HG03469 (cell line): ENCODE data around the gene GLMN.

ENCODE experiments used
- ATAC-seq: cut with Tn5 transposase; IDR thresholded peaks from one replicate; pipeline ENCODE4 v1.9.1; 2021; ENCODE audit warnings: mild to moderate bottlenecking, moderate library complexity, moderate number of reproducible peaks; ENCODE audit not compliant: unreplicated experiment

Gene GLMN

DNA sequence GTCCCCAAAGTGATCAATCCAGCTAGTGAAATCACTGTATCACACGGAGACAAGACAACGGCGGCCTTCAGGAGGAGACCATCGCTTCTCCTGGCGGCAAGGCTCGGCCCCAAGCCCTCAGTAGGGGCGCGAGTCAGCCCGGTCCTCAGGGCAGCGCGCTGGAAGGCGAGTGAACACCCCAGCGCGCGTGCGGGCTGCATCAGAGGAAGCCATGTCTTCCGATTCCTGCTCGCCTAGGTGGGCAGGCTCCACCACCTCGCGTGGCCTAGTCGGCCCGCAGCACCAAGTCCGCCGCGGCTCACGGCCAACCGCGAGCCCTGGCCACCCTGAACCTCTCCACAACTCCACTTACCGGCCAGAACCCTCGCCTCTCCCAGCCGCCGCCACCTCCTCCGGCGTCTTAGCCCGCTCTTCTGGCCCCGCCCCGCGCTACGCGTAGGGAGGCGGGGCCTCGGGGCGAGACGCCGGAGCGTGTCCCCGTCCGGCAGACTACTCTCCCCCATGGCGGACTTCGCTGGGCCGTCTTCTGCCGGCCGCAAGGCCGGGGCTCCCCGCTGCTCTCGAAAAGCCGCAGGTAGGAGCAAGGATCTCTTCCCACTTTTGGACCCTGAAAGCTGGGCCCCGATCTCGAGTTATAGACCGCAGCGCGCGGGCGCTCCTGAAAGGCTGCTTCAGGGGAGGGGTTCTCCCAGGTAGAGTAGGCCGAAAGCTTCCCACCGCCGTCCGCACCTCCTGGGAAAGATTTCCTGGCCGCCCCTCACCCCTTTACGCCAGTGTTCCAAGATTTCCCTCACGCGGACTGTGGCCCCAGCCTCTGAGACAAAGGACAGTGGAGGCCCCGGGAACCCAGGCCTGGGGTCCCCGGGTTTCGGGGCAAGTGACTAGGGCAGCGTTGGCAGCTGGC lies at the start of gene GLMN, which contains the start of gene RPAP2:
Gene GLMN (minus strand): TSS at position 415 of the 904 bp plus-strand sequence. CDS start 988 bp downstream, outside the sequence.
Gene RPAP2 (plus strand): TSS at position 487 of the 904 bp plus-strand sequence. CDS start 15 bp downstream, at position 502.
- peak; percentile 89 for ATAC-seq

DNA sequence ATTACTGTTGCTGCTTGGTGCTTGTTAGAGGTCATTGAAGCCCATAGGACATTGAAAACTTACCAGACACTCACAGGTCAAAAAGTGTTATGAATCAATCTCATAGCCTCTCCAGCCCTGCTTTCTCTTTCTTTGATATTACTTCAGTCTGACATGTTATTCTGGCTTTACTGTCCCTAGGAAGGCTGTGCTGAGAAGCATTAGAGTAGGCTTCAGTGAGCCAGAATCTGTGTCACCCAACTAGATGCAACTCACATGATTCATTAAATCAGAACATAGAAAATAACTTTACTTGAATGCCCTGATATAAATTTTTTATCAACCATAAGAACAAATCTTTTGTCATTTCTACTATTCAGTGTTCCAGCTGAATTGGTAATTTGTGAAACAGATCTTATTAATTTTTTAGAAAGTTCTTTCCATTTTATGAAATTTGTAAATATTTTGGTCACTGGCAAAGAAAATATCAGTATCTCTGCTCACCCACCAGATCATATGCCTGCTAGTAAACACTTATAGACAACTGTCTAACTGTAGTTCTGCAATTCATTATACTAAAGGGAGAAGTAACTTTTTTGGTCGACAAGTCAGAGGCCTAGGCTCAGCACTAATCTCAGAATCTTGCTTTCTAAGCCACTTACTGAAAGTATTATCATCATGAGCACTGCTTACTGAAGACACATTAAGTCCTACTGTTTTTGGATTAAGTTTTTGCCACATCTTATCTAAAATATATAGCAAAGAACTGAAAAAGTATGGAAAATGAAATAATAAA lies 48.3 kb upstream of the GLMN start:
- no peak for ATAC-seq

DNA sequence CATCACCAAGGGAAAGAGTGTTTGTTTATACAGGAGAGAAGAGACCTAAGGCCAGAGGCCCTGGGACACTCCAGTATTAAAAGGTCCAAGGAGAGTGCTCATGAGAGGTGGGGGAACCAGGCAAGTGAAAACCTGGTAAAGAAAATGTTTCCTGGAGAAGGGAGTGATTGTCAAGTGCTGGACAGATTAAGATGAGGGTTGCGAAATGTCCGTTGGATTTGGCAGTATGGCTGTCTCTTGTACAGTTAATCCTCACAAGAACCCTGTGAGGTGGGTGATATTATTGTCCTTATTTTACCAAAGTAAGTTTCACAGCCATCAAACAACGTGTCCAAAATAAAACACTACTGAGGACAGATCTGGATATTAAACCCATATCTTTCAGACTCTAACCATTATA lies 44.3 kb upstream of the GLMN start:
- no peak for ATAC-seq

DNA sequence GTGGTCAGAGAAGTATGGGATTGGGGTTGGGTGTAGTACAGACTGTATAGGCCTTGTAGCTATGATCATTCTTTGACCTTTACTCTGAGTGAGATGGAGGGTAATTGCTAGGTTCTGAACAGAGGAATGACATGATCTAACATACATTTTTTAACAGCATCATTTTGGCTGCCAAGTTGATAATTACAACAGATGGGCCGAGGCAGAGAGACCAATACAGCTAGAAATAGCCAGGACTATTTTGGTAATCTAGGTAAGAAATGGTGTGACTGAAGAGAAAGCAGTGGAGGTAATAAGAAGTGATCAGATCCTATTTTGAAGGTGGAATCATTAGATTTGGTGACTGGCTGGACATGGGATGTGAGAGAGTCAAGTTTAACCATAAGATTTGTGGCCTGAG lies 43.6 kb upstream of the GLMN start:
- no peak for ATAC-seq

GRCh38 chr1:92340154-92340553 lies 41.4 kb upstream of the GLMN start:
- no peak for ATAC-seq

- ATAC-seq = no peak
Measured at GRCh38 chr1:92333668-92334067, 34.9 kb upstream of the GLMN start.

DNA sequence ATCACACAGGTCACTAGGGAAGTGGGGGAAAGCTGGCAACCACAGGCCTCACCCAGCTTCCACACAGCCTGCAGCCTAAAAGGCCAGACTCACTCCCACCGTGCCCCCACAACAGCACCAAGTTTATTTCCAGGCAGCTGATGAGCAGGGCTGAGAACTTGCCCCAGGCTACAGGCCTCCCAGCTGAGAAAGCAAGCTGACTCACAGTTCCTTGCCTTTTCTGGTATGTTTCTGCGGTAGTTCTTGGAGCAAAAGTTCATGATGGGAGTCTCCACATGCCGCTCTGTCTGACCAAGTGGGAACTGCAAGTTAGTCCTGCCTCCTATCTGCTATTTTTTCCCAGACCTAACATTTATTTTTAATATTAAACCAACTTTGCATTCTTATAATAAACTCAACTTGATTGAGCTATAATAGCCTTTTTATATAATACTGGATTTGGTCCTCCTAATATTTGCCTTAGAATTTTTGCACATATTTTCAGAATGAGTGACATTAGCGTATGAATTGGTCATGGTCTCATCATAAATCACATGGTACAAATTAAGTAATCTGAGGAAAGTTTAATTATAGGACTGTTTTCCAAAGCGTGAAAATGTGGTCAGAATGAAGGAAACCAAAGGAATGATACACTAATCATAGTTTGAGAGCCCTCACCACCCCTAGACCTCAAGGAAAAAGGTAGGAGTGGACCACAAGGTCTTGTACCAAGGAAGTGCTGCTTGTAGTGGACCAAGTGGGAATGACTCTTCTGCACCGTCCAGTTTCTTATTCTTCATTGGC lies 30.8 kb upstream of the GLMN start:
- ATAC-seq = no peak

DNA sequence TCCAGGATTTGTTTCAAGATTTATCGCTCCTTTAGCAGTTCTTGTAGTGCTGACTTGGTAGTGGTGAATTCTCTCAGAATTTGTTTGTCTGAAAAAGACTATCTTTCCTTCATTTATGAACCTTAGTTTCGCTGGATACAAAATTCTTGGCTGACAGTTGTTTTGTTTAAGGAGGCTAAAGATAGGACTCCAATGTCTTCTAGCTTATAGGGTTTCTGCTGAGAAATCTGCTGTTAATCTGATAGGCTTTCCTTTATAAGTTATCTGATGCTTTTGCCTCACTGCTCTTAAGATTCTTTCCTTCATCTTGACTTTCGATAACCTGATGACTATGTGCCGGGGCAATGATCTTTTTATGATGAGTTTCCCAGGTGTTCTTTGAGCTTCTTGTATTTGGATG lies 29.0 kb upstream of the GLMN start:
- no peak for ATAC-seq

- ATAC-seq = no peak
Measured at GRCh38 chr1:92326681-92327080, 27.9 kb upstream of the GLMN start.

- no peak for ATAC-seq
Measured at GRCh38 chr1:92324784-92325183, 26.0 kb upstream of the GLMN start.

- no peak for ATAC-seq
Measured at GRCh38 chr1:92323473-92324453, 25.0 kb upstream of the GLMN start.

DNA sequence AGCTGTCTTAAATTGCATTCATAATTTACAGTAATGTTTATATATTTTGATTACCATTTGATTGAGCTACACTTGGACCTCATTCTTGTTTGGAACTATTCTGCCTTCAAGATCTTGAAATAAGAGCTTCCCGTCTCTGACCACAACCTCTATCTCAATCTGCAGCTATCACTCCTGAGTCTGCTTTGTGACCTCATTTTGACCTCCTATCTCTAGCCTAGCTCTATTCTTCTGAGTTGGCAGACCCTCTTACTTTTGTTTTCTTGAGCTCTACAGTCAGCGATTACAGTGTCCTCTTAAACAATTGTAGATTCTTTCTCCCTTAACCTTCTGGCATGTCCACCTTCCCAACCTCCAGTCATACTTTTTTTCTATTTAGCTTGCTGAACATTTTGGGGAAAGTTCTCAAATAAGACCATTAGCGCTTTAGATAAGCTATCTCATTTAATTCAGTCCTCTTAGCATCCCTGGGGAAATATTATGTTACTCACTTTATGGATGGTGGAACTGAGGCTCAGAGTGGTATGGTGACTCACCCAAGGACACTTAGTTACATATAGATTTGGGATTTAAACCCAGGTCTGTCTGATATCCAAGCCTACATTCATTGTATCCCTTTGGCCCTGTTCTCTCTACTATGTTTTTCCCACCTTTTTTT lies 19.2 kb upstream of the GLMN start:
- no peak for ATAC-seq

GRCh38 chr1:92315766-92316599 lies 17.2 kb upstream of the GLMN start:
- no peak for ATAC-seq

DNA sequence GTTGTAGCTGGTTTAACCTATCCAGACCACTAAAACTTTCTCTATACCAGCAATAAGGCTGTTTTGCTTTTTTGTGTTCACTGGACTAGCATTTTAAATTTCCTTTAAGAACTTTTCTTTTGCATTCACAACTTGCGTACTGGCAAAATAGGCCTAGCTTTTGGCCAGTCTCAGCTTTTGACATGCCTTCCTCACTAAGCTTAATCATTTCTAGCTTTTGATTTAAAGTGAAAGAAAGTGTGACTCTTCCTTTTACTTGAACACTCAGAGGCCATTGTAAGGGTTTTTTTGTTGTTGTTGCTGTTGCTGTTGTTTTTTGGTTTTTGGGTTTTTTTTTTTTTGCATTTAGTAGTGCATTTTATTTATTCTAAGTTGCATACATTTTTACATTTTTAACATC lies 15.2 kb upstream of the GLMN start:
- ATAC-seq = no peak

DNA sequence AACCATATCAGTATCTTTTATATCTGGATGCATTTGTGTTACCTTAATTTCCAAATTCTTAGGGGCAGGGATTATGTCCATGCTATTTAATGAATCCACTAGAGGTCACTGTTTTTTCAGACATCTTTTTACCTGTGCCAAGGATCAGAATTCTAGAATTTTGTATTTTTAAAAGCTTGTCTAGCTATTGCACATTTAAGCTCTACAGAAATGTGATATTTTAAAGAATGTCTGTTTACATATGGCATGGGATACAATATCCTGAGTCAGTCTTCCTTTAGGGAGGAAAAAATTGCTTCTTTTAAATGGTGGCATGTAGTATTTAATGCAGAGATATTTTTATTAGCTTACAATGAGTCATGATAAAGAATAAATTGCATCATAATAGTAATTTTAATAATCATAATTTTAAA lies 11.4 kb upstream of the GLMN start:
- ATAC-seq = no peak

DNA sequence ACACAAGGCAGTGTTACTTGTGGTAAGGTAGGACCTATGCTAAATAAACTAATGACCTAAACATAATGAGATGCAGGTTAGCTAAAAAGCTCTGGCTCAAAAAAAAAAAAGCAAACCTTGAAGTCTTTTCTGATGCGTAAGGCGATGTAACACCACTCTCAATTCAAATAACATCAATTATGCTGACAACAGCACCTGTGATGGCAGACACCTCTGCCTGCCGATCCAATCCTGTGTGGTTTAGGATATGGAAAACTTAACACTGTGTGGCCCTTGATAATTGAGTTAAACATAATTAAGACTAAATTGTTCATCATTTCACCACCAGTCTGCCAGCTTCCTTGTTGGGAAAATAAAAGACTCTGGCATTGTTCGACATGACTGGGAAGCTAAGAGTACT lies 9.2 kb upstream of the GLMN start:
- ATAC-seq = no peak

DNA sequence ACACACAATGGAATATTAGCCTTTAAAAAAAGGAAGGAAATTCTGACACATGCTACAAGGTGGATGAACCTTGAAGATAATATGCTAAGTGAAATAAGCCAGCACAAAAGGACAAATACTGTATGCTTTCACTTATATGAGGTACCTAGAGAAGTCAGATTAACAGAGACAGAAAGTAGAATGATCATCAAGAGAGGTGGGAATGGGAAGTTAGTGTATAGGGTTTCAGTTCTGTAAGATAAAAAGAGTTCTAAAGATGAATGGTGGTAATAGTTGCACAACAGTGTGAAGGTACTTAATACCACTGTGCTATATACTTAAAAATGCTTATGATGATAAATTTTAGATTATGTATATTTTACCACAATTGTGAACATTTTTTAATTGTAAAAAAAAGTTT lies 7.2 kb upstream of the GLMN start:
- ATAC-seq = no peak

DNA sequence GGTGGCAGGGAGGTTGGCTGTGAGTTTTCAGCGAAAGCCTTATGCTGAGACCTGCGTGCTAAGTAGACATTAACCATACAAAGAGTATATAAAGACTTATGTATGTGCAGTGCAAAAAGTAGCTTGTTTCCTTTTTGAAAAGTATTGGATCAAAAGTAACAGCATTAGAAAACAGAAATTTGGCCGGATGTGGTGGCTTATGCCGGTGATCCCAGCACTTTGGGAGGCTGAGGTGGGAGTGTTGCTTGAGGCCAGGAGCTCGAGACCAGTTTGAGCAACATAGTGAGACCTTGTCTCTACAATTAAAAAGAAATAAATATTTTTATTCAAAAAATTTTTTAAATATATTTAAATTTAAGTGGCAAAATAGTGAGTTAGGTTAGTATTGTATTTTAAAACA lies 2.2 kb upstream of the GLMN start:
- ATAC-seq = no peak
